GM18498 (cell line): ENCODE data around the gene PLCH2.

Source experiments
- ATAC-seq: cut with Tn5 transposase; IDR thresholded peaks from one replicate; pipeline ENCODE4 v1.9.1; 2021; ENCODE audit warnings: mild to moderate bottlenecking, moderate library complexity; ENCODE audit not compliant: unreplicated experiment

The PLCH2 gene

DNA sequence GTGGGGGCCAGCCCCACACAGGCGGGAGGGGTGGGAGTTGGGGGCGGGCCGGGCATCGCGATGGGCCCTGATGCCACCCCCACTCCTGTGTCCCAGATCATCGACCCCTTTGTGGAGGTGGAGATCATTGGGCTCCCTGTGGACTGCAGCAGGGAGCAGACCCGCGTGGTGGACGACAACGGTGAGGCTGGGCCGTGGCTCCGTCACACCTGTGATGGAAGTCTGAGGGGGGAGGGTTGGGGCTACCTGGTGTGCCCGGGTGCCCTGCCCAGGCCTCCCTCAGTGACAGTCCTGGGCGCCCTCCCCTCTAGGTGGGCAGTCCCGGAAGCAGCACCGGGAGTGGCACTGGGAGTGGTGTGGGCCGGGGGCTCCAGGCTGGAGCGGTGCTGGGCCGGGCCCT, 22.6 kb downstream of the PLCH2 start:
- no peak for ATAC-seq

DNA sequence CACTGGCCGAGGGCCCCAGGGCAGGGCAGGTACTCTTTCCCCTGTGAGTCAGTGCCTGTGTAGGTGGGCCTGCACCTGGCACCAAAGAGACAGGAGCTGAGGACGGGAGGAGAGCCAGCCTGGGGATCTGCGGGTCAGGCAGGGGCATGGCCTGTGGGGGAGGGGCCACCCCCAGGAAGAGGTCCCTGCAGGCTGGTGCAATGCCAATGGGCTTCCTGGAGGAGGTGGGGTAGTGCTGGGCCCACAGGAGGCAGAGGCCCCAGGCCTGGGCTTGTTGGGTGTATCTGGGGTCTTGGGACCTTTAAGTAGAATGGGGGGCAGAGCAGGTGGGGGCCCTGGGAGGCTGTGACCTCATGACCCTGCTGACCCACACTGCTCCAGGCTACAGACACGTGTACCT, 23.2 kb downstream of the PLCH2 start:
- ATAC-seq, result no peak

GRCh38 chr1:2499986-2500596, 24.0 kb downstream of the PLCH2 start:
- no peak for ATAC-seq

DNA sequence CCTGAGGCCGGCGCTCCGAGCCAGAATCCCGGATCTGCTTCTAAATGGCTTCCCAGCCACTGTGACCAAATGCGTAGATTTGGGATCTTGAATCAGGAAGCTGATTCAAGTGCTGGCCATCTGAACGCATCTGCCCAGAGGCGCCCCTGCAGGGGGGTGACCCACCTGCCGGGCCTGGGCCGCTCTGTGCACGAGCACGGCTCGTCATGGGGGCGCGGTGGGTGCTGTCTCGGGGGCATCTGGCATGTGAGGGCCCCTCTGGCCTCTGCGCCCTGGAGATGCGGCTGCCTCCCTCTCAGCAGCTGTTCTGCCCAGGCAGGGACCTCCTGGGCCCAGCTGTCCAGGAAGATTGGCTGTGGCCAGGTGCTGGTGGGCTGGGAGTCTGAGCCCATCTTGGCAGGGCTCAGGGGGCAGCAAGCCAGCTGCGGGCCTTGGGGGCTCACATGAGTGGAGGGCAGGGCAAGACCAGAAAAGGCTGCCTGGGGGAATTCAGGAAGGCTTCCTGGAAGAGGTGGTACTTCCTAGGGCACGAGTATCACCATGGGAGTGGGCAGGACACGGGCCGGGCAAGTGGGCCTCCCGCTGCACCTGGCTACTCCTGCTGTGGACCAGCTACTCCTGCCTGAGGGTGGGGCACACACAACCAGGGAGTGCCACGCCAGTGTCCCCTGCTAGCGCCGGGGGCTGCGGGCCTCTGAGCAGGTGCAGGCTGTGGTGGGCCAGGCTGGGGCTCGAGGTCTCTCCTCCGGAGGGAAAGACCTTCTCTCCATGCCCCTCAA, 25.1 kb downstream of the PLCH2 start:
- no peak for ATAC-seq

- no peak for ATAC-seq
Measured at GRCh38 chr1:2501820-2502119, 25.7 kb downstream of the PLCH2 start.

GRCh38 chr1:2502210-2502609, 26.1 kb downstream of the PLCH2 start:
- no peak for ATAC-seq

GRCh38 chr1:2502661-2503553, 26.8 kb downstream of the PLCH2 start:
- ATAC-seq, result no peak

GRCh38 chr1:2503554-2504224, 27.6 kb downstream of the PLCH2 start:
- no peak for ATAC-seq

GRCh38 chr1:2504225-2504948, 28.3 kb downstream of the PLCH2 start:
- ATAC-seq, result no peak

DNA sequence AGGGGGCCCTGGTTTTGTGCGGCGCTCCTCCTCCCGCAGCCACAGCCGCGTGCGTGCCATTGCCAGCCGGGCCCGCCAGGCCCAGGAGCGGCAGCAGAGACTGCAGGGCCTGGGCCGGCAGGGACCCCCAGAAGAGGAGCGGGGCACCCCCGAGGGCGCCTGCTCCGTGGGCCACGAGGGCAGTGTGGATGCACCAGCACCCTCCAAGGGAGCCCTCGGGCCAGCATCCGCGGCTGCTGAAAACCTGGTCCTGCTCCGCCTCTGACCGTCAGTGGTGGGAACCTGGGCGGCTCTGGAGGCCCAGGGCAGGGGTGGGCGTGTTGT, 28.8 kb downstream of the PLCH2 start:
- no peak for ATAC-seq

DNA sequence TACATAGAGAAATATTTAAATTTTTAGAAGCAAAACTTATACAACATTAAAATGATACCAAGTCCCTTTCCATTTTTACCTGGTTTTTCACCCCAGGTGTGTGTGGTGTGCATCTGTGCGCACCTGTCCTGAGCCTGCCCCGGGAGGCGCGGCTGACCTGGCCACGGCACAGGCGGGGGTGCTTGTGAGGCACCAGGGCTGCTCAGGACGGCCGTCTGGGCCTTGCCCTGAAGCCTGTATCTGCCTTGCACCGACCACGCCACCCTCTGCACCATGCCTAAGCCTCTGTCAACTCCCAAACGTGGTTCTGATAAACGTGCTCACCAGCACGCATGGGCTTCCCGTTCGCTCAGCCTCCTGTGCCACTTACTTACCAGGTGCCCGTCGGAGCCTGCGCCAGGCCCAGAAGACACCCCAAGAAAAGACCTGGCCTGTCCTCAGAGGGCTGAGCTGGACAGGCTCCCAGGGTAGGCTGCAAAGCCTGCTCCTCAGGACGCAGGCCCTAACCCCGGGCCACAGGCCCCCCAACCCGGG, 29.4 kb downstream of the PLCH2 start:
- ATAC-seq, result no peak

DNA sequence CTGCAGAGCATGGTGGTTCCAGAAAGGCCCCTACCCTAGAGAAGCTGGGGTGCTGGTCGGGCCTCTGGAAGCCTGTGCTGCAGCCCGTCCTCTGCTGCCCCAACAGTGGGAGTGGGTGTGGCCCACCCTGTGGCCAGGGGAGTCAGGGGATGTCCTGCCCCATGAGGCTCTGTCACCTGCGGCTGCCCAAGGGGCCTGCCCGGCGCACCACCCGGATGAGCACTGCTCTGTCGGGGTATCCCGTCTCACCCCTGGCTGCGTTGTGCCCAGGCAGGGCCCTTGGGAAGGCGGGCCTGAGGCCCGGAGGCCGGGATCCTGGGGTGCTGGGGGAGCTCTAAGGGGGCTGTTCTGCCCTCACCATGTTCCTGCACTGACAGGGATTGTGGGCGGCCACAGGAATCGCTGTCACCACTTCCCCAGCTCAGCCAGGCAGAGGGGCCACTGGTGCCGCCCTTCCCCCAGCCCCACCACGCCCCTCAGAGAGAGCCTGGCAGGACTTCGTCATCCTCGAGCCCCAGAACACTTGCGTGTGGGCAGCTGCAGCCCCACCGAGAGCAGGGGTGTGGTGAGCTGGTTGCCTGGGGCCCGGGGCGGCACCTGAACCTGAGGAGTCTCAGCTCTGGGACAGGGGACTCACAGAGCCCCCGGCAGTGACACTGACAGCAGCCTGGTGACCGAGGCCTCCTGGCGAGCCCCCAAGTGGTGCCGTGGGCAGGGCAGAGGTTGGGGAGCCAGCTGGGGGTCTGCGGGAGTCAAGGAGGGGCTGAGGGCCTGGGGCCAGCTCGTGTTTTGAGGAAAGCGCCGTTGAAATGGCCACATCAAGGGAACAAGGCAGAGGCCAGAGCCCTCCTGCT, 30.1 kb downstream of the PLCH2 start:
- no peak for ATAC-seq

DNA sequence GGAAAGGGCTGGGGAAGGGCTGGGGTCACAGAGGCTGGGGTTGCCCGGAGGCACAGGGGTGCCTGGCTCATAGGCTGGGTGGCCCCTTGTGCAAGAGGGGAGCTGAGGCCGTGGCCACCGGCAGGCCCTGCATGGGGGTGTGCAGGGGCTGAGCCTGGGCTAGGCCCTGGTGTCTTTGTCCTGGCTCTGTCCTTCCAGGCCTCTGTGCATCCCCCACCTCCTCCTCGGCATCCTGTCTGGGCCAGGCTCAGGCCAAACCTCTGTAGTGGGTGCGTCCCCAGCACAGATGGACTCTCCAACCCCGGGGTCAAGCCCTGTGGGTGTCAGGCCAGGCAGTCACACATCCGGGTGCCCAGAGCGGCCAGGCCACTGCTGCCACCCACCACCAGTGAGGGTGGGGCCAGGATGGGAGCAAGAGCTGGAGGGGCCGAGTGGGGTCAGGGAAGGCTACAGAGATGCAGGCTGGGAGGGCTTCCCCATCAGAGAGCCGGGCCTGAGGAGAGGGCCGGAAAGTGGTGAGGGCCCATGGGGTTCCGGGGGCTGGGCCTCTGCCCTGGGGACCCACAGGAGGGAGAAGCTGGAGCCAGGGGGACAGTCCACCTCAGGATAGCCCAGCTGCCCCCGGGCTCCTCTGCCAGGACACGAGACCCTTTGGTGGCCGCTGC, 30.9 kb downstream of the PLCH2 start:
- no peak for ATAC-seq

DNA sequence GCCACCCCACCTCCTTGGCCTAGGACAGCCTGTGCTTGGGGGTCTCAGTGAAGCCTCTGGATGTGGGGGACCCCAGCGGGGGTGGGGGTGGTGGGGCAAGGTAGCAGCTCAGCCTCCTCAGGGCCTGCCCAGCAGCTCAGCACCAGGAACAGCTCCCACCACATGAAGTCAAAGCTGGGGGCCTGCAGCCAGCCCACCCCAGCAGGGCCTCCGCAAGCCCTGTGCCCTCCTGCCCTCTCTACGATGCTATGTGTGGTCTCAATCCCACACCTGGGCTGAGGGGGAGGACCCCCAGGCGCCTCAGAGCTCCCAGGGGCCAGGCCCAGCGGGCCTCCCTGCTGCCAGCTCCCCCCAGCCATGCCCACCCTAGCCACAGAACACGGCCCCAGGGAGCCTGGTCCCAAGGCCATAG, 31.7 kb downstream of the PLCH2 start:
- no peak for ATAC-seq

DNA sequence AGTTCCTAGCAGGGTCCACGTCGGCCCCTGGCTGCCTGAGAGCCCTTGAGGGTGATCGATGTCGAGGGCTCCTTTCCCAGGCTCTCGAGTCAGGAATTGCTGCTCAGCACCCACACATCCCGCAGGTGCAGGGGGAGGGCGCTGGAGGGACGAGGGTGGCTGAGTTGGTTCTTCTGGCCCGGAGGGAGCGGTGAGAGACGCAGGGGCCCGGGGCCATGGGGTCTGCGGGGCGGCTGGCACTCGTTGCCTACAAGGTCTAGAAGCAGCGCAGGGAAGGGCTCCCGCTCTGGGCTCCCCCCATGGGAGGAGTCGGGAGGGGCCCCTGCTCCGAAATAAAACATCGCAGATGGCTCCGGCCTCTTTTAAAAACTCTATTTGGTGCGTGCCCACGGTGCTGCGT, 32.1 kb downstream of the PLCH2 start:
- no peak for ATAC-seq

GRCh38 chr1:2508751-2509150, 32.7 kb downstream of the PLCH2 start:
- ATAC-seq, result no peak

GRCh38 chr1:2509589-2509988, 33.5 kb downstream of the PLCH2 start:
- no peak for ATAC-seq

DNA sequence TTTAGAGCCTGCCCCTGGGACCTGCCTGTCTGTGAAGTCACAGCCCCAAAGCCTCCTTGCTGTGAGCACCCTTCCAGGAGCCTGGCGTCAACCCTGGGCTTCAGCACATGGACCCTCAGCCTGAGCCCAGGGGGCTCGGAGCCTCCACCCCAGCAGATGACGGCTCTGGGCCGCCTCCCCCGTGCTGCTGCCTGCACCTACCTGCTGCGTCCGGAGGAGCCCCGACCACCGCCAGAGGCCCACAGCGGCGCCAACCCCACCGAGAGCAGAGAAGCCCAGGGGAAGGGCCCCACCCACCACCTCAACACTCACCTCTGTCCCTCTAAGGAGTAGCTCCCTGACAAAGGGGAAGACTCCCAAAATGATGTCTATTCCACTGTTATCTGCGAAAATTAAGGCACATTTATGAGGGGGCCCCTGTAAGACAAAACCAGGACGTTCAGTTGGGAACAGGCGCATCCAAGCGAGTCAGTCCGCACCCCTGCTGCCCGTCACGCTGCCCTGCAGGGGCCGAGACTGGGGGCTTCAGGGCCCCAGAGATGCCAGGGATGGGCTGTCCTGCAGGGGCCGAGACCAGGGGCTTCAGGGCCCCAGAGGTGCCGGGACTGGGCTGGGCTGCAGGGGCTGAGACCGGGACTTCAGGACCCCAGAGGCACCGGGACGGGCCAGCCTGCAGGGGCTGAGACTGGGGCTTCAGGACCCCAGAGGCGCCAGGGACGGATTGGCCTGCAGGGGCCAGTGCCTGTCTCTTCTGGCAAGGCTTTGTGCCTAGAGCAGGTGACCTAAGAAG, 34.5 kb downstream of the PLCH2 start:
- no peak for ATAC-seq
